ENCODE measurements around the gene LBH. TPM values are rescaled to one million over a fixed set of nuclear protein-coding genes. Genes with fewer than 3 reads are reported as not detected.

The LBH gene
- 7.1 and 17.5 TPM in 2 replicates for total RNA-seq (2014; rRNA removed; shearing (Covaris generic); ENCODE audit: low replicate concordance)

- Histone ChIP-seq H3K36me3 (ENCODE audit: insufficient read depth, low read length) (no peaks in the 10 kb centered on the region), H3K4me3 (ENCODE audit: low read length) (peak within 1 kb of the TSS; percentile 67), H3K9ac (ENCODE audit: low read length) (peak within 1 kb of the TSS; percentile 58), H3K27ac (ENCODE audit: low read length) (no peak within 1 kb of the TSS), H2AFZ (ENCODE audit: low read length) (peak within 1 kb of the TSS; percentile 86), H3K9me2 (replicated peaks; ENCODE audit: insufficient read depth, low read length) (no peaks in the 10 kb centered on the region), H3K79me2 (ENCODE audit: low read length) (no peaks in the 10 kb centered on the region), H3K9me3 (ENCODE audit: low read length) (no peaks in the 10 kb centered on the region), H3K4me1 (ENCODE audit: low read length) (peaks cover 24% of the 10 kb centered on the region), H3K4me2 (ENCODE audit: low read depth, low read length, poor library complexity, severe bottlenecking) (peak within 1 kb of the TSS; percentile 82), H3K27me3 (ENCODE audit: low read length) (no peaks in the 10 kb centered on the region), H4K20me1 (ENCODE audit: insufficient read depth, low read depth, low read length) (no peaks in the 10 kb centered on the region)
- DNase-seq: peak; percentile 61
These were observed at the start of gene LBH for GRCh38 chr2:30231212-30231995. TSS of gene LBH (plus strand) at chr2:30231534. CDS start at chr2:30231739, 205 bp downstream.

- no peaks in the 10 kb centered on the region for H4K20me1 ChIP-seq (ENCODE audit: insufficient read depth, low read depth, low read length)
- no peak overlapping the region for H3K4me3 ChIP-seq (ENCODE audit: low read length)
- peaks cover 7% of the 10 kb centered on the region for H3K4me1 ChIP-seq (ENCODE audit: low read length)
- H3K9me2 ChIP-seq (replicated peaks; ENCODE audit: insufficient read depth, low read length): no peaks in the 10 kb centered on the region
- H3K27me3 ChIP-seq (ENCODE audit: low read length): no peaks in the 10 kb centered on the region
- no peak overlapping the region for H3K4me2 ChIP-seq (ENCODE audit: low read depth, low read length, poor library complexity, severe bottlenecking)
- no peaks in the 10 kb centered on the region for H3K36me3 ChIP-seq (ENCODE audit: insufficient read depth, low read length)
- H3K79me2 ChIP-seq (ENCODE audit: low read length): no peaks in the 10 kb centered on the region
- DNase-seq: no peak
- H3K9me3 ChIP-seq (ENCODE audit: low read length): no peaks in the 10 kb centered on the region
- H3K9ac ChIP-seq (ENCODE audit: low read length): no peak overlapping the region
- H3K27ac ChIP-seq (ENCODE audit: low read length): no peak overlapping the region
- no peak overlapping the region for H2AFZ ChIP-seq (ENCODE audit: low read length)
These were observed 47.3 kb upstream of the LBH start for GRCh38 chr2:30184035-30184434.

GRCh38 chr2:30185178-30185577 is 46.2 kb upstream of the LBH start:
- Histone ChIP-seq H3K27ac (ENCODE audit: low read length) (no peak overlapping the region), H3K36me3 (ENCODE audit: insufficient read depth, low read length) (no peaks in the 10 kb centered on the region), H3K9ac (ENCODE audit: low read length) (no peak overlapping the region), H3K9me2 (replicated peaks; ENCODE audit: insufficient read depth, low read length) (no peaks in the 10 kb centered on the region), H3K4me1 (ENCODE audit: low read length) (peaks cover 7% of the 10 kb centered on the region), H3K4me3 (ENCODE audit: low read length) (no peak overlapping the region), H3K27me3 (ENCODE audit: low read length) (no peaks in the 10 kb centered on the region), H3K4me2 (ENCODE audit: low read depth, low read length, poor library complexity, severe bottlenecking) (no peak overlapping the region), H2AFZ (ENCODE audit: low read length) (no peak overlapping the region), H4K20me1 (ENCODE audit: insufficient read depth, low read depth, low read length) (no peaks in the 10 kb centered on the region), H3K9me3 (ENCODE audit: low read length) (no peaks in the 10 kb centered on the region), H3K79me2 (ENCODE audit: low read length) (no peaks in the 10 kb centered on the region)
- DNase-seq: no peak

DNA sequence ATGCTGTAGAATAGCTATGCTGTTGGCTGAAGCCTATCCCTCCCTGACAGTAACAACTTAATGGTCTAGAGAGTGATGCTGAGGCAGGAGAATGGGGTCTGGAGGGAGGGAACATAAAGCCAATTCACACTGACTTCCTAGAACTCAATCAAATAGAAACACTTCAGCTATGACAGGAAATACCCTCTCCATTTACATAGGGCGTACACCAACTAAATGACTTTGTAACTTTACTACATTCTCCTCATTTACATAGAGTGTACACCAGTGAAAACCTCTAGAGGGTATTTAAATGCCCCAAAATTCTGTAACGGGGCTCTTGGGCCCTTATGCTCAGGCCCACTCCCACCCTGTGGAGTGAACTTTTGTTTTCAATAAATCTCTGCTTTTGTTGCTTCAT is 43.0 kb upstream of the LBH start:
- H2AFZ ChIP-seq (ENCODE audit: low read length): no peak overlapping the region
- no peaks in the 10 kb centered on the region for H3K9me2 ChIP-seq (replicated peaks; ENCODE audit: insufficient read depth, low read length)
- no peaks in the 10 kb centered on the region for H3K79me2 ChIP-seq (ENCODE audit: low read length)
- no peak overlapping the region for H3K9ac ChIP-seq (ENCODE audit: low read length)
- DNase-seq: peak; percentile 42
- no peak overlapping the region for H3K27ac ChIP-seq (ENCODE audit: low read length)
- no peaks in the 10 kb centered on the region for H3K27me3 ChIP-seq (ENCODE audit: low read length)
- no peak overlapping the region for H3K4me2 ChIP-seq (ENCODE audit: low read depth, low read length, poor library complexity, severe bottlenecking)
- H3K4me3 ChIP-seq (ENCODE audit: low read length): no peak overlapping the region
- peaks cover 7% of the 10 kb centered on the region for H3K4me1 ChIP-seq (ENCODE audit: low read length)
- no peaks in the 10 kb centered on the region for H3K9me3 ChIP-seq (ENCODE audit: low read length)
- no peaks in the 10 kb centered on the region for H4K20me1 ChIP-seq (ENCODE audit: insufficient read depth, low read depth, low read length)
- no peaks in the 10 kb centered on the region for H3K36me3 ChIP-seq (ENCODE audit: insufficient read depth, low read length)

DNA sequence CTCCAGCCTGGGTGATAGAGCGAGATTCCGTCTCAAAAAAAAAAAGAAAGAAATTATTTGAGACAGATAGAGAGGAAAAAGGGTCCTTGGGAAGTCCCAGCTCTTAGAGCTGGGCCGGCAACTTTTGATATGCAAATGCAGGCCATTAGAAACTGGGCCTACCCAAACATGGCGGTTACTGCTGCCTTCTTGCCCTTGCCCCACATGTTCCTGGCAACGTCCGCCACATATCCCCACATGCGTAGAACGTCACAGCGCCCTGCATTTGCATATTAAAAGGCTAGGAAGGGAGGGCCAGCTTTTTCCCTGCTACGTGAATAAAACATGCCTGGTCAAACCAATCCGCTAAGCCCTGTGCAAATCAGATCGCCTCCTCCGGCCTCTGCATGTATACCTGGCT is 40.7 kb upstream of the LBH start:
- Histone ChIP-seq H3K4me2 (ENCODE audit: low read depth, low read length, poor library complexity, severe bottlenecking) (no peak overlapping the region), H3K27ac (ENCODE audit: low read length) (no peak overlapping the region), H3K9me2 (replicated peaks; ENCODE audit: insufficient read depth, low read length) (no peaks in the 10 kb centered on the region), H3K79me2 (ENCODE audit: low read length) (no peaks in the 10 kb centered on the region), H3K4me3 (ENCODE audit: low read length) (no peak overlapping the region), H3K4me1 (ENCODE audit: low read length) (peaks cover 7% of the 10 kb centered on the region), H3K36me3 (ENCODE audit: insufficient read depth, low read length) (no peaks in the 10 kb centered on the region), H3K9ac (ENCODE audit: low read length) (no peak overlapping the region), H4K20me1 (ENCODE audit: insufficient read depth, low read depth, low read length) (no peaks in the 10 kb centered on the region), H3K27me3 (ENCODE audit: low read length) (no peaks in the 10 kb centered on the region), H2AFZ (ENCODE audit: low read length) (no peak overlapping the region), H3K9me3 (ENCODE audit: low read length) (no peaks in the 10 kb centered on the region)
- DNase-seq: no peak

- DNase-seq: no peak
- Histone ChIP-seq H3K27ac (ENCODE audit: low read length) (no peak overlapping the region), H3K9me3 (ENCODE audit: low read length) (no peaks in the 10 kb centered on the region)
These were observed 40.2 kb upstream of the LBH start for GRCh38 chr2:30191107-30191506.

GRCh38 chr2:30191819-30192271 is 39.5 kb upstream of the LBH start:
- no peak overlapping the region for H3K4me2 ChIP-seq (ENCODE audit: low read depth, low read length, poor library complexity, severe bottlenecking)
- no peak overlapping the region for H3K27ac ChIP-seq (ENCODE audit: low read length)

More at GRCh38 chr2:30191107-30191506, 40.2 kb upstream of the LBH start:
- Histone ChIP-seq H3K27me3 (ENCODE audit: low read length) (no peaks in the 10 kb centered on the region), H2AFZ (ENCODE audit: low read length) (no peak overlapping the region), H3K4me3 (ENCODE audit: low read length) (no peak overlapping the region), H4K20me1 (ENCODE audit: insufficient read depth, low read depth, low read length) (no peaks in the 10 kb centered on the region), H3K79me2 (ENCODE audit: low read length) (no peaks in the 10 kb centered on the region), H3K9ac (ENCODE audit: low read length) (no peak overlapping the region), H3K4me1 (ENCODE audit: low read length) (peaks cover 7% of the 10 kb centered on the region), H3K9me2 (replicated peaks; ENCODE audit: insufficient read depth, low read length) (no peaks in the 10 kb centered on the region), H3K4me2 (ENCODE audit: low read depth, low read length, poor library complexity, severe bottlenecking) (no peak overlapping the region), H3K36me3 (ENCODE audit: insufficient read depth, low read length) (no peaks in the 10 kb centered on the region)

GRCh38 chr2:30192314-30192713 is 39.0 kb upstream of the LBH start:
- peaks cover 7% of the 10 kb centered on the region for H3K4me1 ChIP-seq (ENCODE audit: low read length)
- H2AFZ ChIP-seq (ENCODE audit: low read length): no peak overlapping the region
- no peaks in the 10 kb centered on the region for H3K9me2 ChIP-seq (replicated peaks; ENCODE audit: insufficient read depth, low read length)
- H3K4me3 ChIP-seq (ENCODE audit: low read length): no peak overlapping the region
- no peak overlapping the region for H3K9ac ChIP-seq (ENCODE audit: low read length)
- no peak overlapping the region for H3K27ac ChIP-seq (ENCODE audit: low read length)
- no peak for DNase-seq
- H3K79me2 ChIP-seq (ENCODE audit: low read length): no peaks in the 10 kb centered on the region
- H3K9me3 ChIP-seq (ENCODE audit: low read length): no peaks in the 10 kb centered on the region
- no peaks in the 10 kb centered on the region for H3K27me3 ChIP-seq (ENCODE audit: low read length)
- no peaks in the 10 kb centered on the region for H4K20me1 ChIP-seq (ENCODE audit: insufficient read depth, low read depth, low read length)
- H3K4me2 ChIP-seq (ENCODE audit: low read depth, low read length, poor library complexity, severe bottlenecking): no peak overlapping the region
- no peaks in the 10 kb centered on the region for H3K36me3 ChIP-seq (ENCODE audit: insufficient read depth, low read length)

More at GRCh38 chr2:30191819-30192271, 39.5 kb upstream of the LBH start:
- Histone ChIP-seq H4K20me1 (ENCODE audit: insufficient read depth, low read depth, low read length) (no peaks in the 10 kb centered on the region), H3K9me3 (ENCODE audit: low read length) (no peaks in the 10 kb centered on the region), H3K36me3 (ENCODE audit: insufficient read depth, low read length) (no peaks in the 10 kb centered on the region), H3K4me1 (ENCODE audit: low read length) (peaks cover 7% of the 10 kb centered on the region), H3K9ac (ENCODE audit: low read length) (no peak overlapping the region), H3K27me3 (ENCODE audit: low read length) (no peaks in the 10 kb centered on the region), H3K4me3 (ENCODE audit: low read length) (no peak overlapping the region), H3K9me2 (replicated peaks; ENCODE audit: insufficient read depth, low read length) (no peaks in the 10 kb centered on the region), H2AFZ (ENCODE audit: low read length) (no peak overlapping the region), H3K79me2 (ENCODE audit: low read length) (no peaks in the 10 kb centered on the region)
- no peak for DNase-seq

All from Karpas-422 (cell line).